Small intestine (tissue), 7 donors: ENCODE results near the gene TWIST2. TPM values are rescaled to one million over a fixed set of nuclear protein-coding genes. Genes with fewer than 3 reads are reported as not detected.

Source experiments
- DNase-seq, 2 donors: peaks; one replicate each; pipeline versions ENCODE4 v3.0.0 to v3.0.0-alpha.2; 2013
- FAIRE-seq: peaks from 2 replicates; lab custom pipeline; 2012; peaks lifted over from hg19 to GRCh38; lab: Jason Lieb, UNC
- H3K27ac ChIP-seq, 3 donors: one replicate each; pipeline ENCODE4 v1.5.1; 2013; ENCODE audit warnings: low read length in 2 of 3, mild to moderate bottlenecking in 2 of 3, control low read depth in 1 of 3, inconsistent platforms in 1 of 3, low read depth in 1 of 3, moderate library complexity in 1 of 3
- H3K27me3 ChIP-seq, 3 donors: one replicate each; pipeline ENCODE4 v1.6.1; 2013; ENCODE audit warnings: low read length in 3 of 3, inconsistent platforms in 1 of 3; ENCODE audit not compliant: control insufficient read depth in 3 of 3, insufficient read depth in 3 of 3
- H3K36me3 ChIP-seq, 3 donors: one replicate each; pipeline ENCODE4 v1.6.1; 2013; ENCODE audit warnings: low read length in 3 of 3, inconsistent platforms in 1 of 3, low read depth in 1 of 3, mild to moderate bottlenecking in 1 of 3, moderate library complexity in 1 of 3; ENCODE audit not compliant: control insufficient read depth in 3 of 3, insufficient read depth in 2 of 3
- H3K4me1 ChIP-seq, 3 donors: one replicate each; pipeline ENCODE4 v1.6.1; 2013; ENCODE audit warnings: low read length in 2 of 3, inconsistent platforms in 1 of 3, low read depth in 1 of 3, mild to moderate bottlenecking in 1 of 3, moderate library complexity in 1 of 3; ENCODE audit not compliant: control insufficient read depth in 3 of 3, insufficient read depth in 2 of 3
- H3K4me3 ChIP-seq, 3 donors: one replicate each; pipeline ENCODE4 v1.5.1; 2013; ENCODE audit warnings: low read length in 3 of 3, control low read depth in 1 of 3, inconsistent platforms in 1 of 3, low read depth in 1 of 3, mild to moderate bottlenecking in 1 of 3, moderate library complexity in 1 of 3
- H3K9me3 ChIP-seq, 2 donors: one replicate each; pipeline ENCODE4 v1.6.1; 2013; ENCODE audit warnings: low read depth in 1 of 2, low read length in 1 of 2; ENCODE audit not compliant: control insufficient read depth in 2 of 2, insufficient read depth in 1 of 2
- WGBS, 3 donors: extraction: QIAGEN DNeasy Blood & Tissue Kit; methylation state at CpG; one replicate each; pipeline ENCODE4 v1.1.7; 2013; 5-methylcytosine and 5-hydroxymethylcytosine counted together
- polyA plus RNA-seq, 4 donors: library from polyadenylated mRNA; stranded (reverse) in 3 of 4; unstranded in 1 of 4; fragments of 200-250 nt in 3 of 4; fragments of 120-200 nt in 1 of 4; gene quantifications; one replicate each; pipeline versions ENCODE4 v1.2.1 to v1.2.3, GENCODE V29; 2013
- donor health status: healthy with polysubstance abuse.
- donor health status: control.
- donor health status: control.
- donor health status: Bipolar disorder and iron deficiency.
- donor health status: healthy.

TWIST2 gene
- polyA plus RNA-seq, 4 donors: 1.7 to 7.9 (median 3.0) TPM; not detected in 1

- WGBS, 3 donors: 84 to 85% (median 85%) methylated on average over 14 of the region's 14 CpGs
- FAIRE-seq: no peak
- no peak overlapping the region for H3K4me3 ChIP-seq
- DNase-seq: no peak
- H3K9me3 ChIP-seq: no peaks in the 10 kb centered on the region
- no peaks in the 10 kb centered on the region for H3K4me1 ChIP-seq
- no peaks in the 10 kb centered on the region for H3K36me3 ChIP-seq
- H3K27me3 ChIP-seq: no peaks in the 10 kb centered on the region
- H3K27ac ChIP-seq: no peak overlapping the region
These were observed 76.1 kb downstream of the TWIST2 start for GRCh38 chr2:238924032-238924431.

GRCh38 chr2:238924796-238925195 is 76.9 kb downstream of the TWIST2 start:
- Histone ChIP-seq H3K36me3 (no peaks in the 10 kb centered on the region), H3K9me3 (no peaks in the 10 kb centered on the region), H3K27me3 (no peaks in the 10 kb centered on the region), H3K27ac (no peak overlapping the region), H3K4me1 (no peaks in the 10 kb centered on the region), H3K4me3 (no peak overlapping the region)
- 54 to 74% (median 64%) methylated on average over 13 of the region's 13 CpGs for WGBS, 3 donors
- no peak for FAIRE-seq
- no peak for DNase-seq

GRCh38 chr2:238925281-238925680 is 77.4 kb downstream of the TWIST2 start:
- Histone ChIP-seq H3K4me3 (no peak overlapping the region), H3K36me3 (no peaks in the 10 kb centered on the region), H3K27me3 (no peaks in the 10 kb centered on the region), H3K9me3 (no peaks in the 10 kb centered on the region), H3K27ac (no peak overlapping the region), H3K4me1 (no peaks in the 10 kb centered on the region)
- DNase-seq: no peak
- WGBS, 3 donors: 80 to 87% (median 87%) methylated on average over 13 of the region's 13 CpGs
- no peak for FAIRE-seq

GRCh38 chr2:238925816-238926521 is 78.1 kb downstream of the TWIST2 start:
- no peak for DNase-seq
- no peak overlapping the region for H3K4me3 ChIP-seq
- H3K9me3 ChIP-seq: no peaks in the 10 kb centered on the region
- FAIRE-seq: no peak
- H3K36me3 ChIP-seq: no peaks in the 10 kb centered on the region
- H3K27ac ChIP-seq: no peak overlapping the region
- no peaks in the 10 kb centered on the region for H3K4me1 ChIP-seq
- H3K27me3 ChIP-seq: no peaks in the 10 kb centered on the region
- WGBS, 3 donors: 80 to 81% (median 80%) methylated on average over 20 of the region's 20 CpGs

GRCh38 chr2:238926761-238927611 is 79.1 kb downstream of the TWIST2 start:
- Histone ChIP-seq H3K27me3 (no peaks in the 10 kb centered on the region), H3K36me3 (no peaks in the 10 kb centered on the region), H3K4me1 (no peaks in the 10 kb centered on the region), H3K27ac (no peak overlapping the region), H3K4me3 (no peak overlapping the region), H3K9me3 (no peaks in the 10 kb centered on the region)
- FAIRE-seq: no peak
- no peak for DNase-seq
- 80 to 86% (median 83%) methylated on average over 20 to 24 of the region's 24 CpGs for WGBS, 3 donors

- no peak overlapping the region for H3K27ac ChIP-seq
- no peak for FAIRE-seq
- no peak overlapping the region for H3K4me3 ChIP-seq
- 82 to 90% (median 89%) methylated on average over 13 to 14 of the region's 14 CpGs for WGBS, 3 donors
- no peaks in the 10 kb centered on the region for H3K4me1 ChIP-seq
- no peaks in the 10 kb centered on the region for H3K27me3 ChIP-seq
- no peaks in the 10 kb centered on the region for H3K36me3 ChIP-seq
- DNase-seq: no peak
- H3K9me3 ChIP-seq: no peaks in the 10 kb centered on the region
These were observed 80.0 kb downstream of the TWIST2 start for GRCh38 chr2:238927746-238928519.

GRCh38 chr2:238928520-238929241 is 80.8 kb downstream of the TWIST2 start:
- H3K36me3 ChIP-seq: no peaks in the 10 kb centered on the region
- H3K4me3 ChIP-seq: no peak overlapping the region
- H3K27ac ChIP-seq: peak overlapping the region in 1 of 3 donors; percentile 12
- 66 to 80% (median 68%) methylated on average over 18 of the region's 18 CpGs for WGBS, 3 donors
- FAIRE-seq (no peak), DNase-seq (no peak)
- H3K4me1 ChIP-seq: no peaks in the 10 kb centered on the region
- no peaks in the 10 kb centered on the region for H3K27me3 ChIP-seq
- H3K9me3 ChIP-seq: no peaks in the 10 kb centered on the region
